Germinal center (tissue), 1 donor: ENCODE data around the gene FAM136A.
"Not testable (repeated sequence)": the region's sequence is repeated elsewhere in the genome, so short reads cannot be mapped to it uniquely, and the experiment has no call there.

Experiments
- DNase-seq: peaks from one replicate; pipeline ENCODE4 v3.0.0; 2012; ENCODE audit warnings: mixed read lengths, low spot score

FAM136A gene

GRCh38 chr2:70301344-70302194 is at the start of gene FAM136A:
Gene FAM136A (minus strand): TSS chr2:70302067. CDS start chr2:70302011, 56 bp downstream.
- DNase-seq: peak; percentile 91

DNA sequence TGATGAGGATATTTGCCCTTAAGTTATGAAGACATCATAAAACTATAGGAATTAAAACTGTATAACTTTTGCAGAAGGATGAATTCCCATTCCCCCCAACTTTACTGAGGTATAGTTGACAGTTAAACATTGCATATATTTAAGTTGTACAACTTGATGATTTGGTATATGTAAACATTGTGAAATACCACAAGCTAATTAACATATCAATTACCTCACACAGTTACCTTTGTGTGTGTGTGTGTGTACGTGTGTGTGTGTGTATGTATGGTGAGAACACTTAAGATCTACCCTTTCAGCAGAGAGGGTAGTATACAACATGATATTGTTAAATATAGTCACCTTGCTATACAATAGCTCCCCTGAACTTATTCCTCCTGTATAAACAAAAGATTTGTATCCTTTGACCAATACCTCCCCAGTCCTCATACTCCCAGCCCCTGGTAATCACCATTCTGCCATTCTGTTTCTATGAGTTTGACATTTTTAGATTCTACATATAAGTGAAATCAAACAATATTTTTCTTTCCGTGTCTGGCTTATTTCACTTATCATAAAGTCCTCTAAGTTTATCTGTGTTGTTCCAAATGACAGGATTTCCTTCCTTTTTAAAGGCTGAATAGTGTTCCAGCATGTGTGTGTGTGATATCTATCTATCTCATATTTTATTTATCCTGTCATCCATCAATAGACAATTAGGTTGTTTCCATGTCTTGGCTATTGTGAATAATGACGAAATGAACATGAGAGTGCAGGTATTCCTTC is 48.2 kb upstream of the FAM136A start:
- no peak for DNase-seq

GRCh38 chr2:70347831-70348230 is 46.0 kb upstream of the FAM136A start:
- no peak for DNase-seq

DNA sequence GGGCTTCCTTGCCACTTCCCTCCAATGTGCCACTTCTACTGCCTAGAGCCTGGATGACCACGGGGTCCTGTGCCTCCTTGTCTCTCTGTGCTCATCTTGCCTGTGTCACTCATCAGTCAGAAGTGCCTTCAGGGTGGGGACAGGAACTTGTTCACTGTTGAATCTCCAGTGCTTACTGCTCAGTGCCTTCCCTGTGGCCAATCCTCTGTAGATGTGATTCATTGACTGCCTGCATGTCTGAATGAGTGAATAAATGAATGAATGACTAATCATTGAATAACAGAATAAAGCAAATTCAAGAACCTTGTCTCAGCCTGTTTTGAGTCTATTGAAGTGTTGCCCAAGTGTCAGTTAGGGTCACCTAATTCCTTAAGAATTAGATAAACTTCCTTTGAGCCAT is 42.3 kb upstream of the FAM136A start:
- DNase-seq: no peak

- DNase-seq: no peak
These were observed 39.6 kb upstream of the FAM136A start for GRCh38 chr2:70341477-70341765.

DNA sequence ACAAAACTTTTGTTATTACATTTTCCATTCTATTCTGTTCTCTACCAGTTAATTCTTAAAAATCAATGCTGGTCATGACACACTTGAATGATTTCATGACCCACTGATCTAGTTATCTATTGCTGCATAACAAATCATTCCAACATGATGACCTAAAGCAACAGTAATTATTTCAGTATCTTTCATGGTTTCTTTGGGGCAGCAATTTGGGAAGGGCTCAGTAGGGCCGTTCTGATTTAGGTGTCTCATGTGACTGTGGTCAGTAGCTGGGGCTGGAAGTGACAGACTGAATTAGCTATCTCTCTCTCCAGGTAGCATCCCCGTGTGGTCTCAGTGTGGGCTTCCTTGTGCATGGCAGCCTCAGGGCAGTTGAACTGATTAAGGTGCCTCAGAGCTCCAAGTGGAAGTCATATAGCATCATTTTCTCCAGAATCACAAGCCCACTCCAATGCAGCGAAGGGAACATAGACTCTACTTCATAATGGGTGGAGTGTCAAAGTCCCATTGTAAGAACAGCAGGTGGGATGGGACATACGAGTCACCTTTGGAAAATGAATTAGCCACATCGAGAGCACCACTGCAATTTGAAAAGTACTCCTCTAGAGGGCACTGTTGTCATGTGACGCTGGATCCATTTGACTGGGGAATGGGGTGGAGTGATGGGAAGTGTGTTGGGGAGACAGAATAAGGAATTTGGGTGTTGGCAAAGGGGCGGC is 39.1 kb upstream of the FAM136A start:
- peak; percentile 55 for DNase-seq

GRCh38 chr2:70340075-70340474 is 38.2 kb upstream of the FAM136A start:
- no peak for DNase-seq

- DNase-seq: no peak
These were observed 34.7 kb upstream of the FAM136A start for GRCh38 chr2:70336552-70336951.

GRCh38 chr2:70331012-70331411 is 29.1 kb upstream of the FAM136A start:
- DNase-seq: no peak

- no peak for DNase-seq
These were observed 28.6 kb upstream of the FAM136A start for GRCh38 chr2:70330476-70330875.

- DNase-seq: no peak
These were observed 27.2 kb upstream of the FAM136A start for GRCh38 chr2:70328921-70329561.

GRCh38 chr2:70325875-70326274 is 24.0 kb upstream of the FAM136A start:
- no peak for DNase-seq

GRCh38 chr2:70322518-70322917 is 20.7 kb upstream of the FAM136A start:
- no peak for DNase-seq

DNA sequence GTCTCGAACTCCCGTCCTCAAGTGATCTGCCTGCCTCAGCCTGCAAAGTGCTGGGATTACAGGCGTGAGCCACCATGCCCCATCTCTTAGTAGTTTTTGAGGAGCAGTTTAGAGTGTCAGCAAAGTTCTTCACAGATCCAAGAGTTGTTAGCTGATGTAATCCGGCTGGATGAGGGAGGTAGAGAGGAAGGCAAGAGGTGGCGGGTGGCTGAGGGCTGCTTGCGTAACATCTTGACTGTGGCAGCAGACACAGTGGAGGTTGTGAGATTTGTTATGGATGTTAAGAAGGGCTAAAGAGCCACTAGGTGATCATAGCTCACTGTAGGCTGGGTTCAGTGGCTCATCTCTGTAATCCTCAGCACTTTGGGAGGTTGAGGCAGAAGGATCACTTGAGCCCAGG is 19.5 kb upstream of the FAM136A start:
- DNase-seq: no peak

- no peak for DNase-seq
These were observed 12.8 kb upstream of the FAM136A start for GRCh38 chr2:70314640-70315039.

- no peak for DNase-seq
These were observed 10.7 kb upstream of the FAM136A start for GRCh38 chr2:70312560-70312959.

DNA sequence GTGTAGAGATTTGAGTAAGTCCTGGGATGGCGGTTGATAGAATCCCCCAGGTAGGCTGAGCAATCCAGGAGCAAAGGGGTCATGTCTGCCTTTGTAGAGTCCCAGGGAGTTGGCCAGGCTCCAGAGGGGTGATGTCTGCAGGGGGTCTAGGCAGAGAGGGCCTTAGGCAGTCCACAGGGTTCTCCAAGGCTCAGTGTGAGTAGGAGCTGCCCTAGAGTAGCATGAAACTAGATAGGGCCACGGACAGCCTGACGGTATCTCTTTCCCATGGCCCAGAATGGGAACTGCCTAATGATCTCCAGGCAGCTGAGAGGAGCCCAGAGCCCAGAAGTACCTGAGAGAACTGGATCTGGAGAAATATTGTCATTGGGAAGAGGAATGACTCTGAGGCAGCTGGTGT is 9.0 kb upstream of the FAM136A start:
- no peak for DNase-seq

- DNase-seq: no peak
These were observed 3.7 kb upstream of the FAM136A start for GRCh38 chr2:70305531-70305930.

GRCh38 chr2:70304498-70304897 is 2.6 kb upstream of the FAM136A start:
- DNase-seq: no peak

GRCh38 chr2:70303186-70303585 is 1.3 kb upstream of the FAM136A start:
- no peak for DNase-seq

GRCh38 chr2:70302195-70302546 is 304 bp upstream of the FAM136A start:
- not testable (repeated sequence) for DNase-seq

- no peak for DNase-seq
These were observed 1.0 kb downstream of the FAM136A start for GRCh38 chr2:70300771-70301343.
